NB4 (cell line): ENCODE measurements around the gene ATP10A.

Experiments
- DNase-seq: peaks from one replicate; pipeline ENCODE4 v3.0.0; 2010; ENCODE audit warnings: low read depth
- H3K4me3 ChIP-seq: one replicate; pipeline ENCODE4 v1.5.1; 2011; ENCODE audit warnings: mild to moderate bottlenecking, low read depth, low read length, moderate library complexity
- MAX ChIP-seq: IDR thresholded peaks from 2 replicates; pipeline ENCODE4 v1.6.1; 2011; ENCODE audit warnings: low read depth, low read length
- MYC ChIP-seq: IDR thresholded peaks from 2 replicates; pipeline ENCODE4 v1.6.1; 2011; ENCODE audit warnings: low read depth, low read length
- POLR2A ChIP-seq: IDR thresholded peaks from 2 replicates; pipeline ENCODE4 v1.6.1; 2011; ENCODE audit warnings: mild to moderate bottlenecking; ENCODE audit not compliant: insufficient read length; ENCODE audit errors: extremely low read depth
- TF ChIP-seq, protein P1 (sequence below): IDR thresholded peaks from one replicate; pipeline ENCODE4 v1.5.1; 2012; ENCODE audit warnings: low read depth, low read length

ATP10A gene

DNA sequence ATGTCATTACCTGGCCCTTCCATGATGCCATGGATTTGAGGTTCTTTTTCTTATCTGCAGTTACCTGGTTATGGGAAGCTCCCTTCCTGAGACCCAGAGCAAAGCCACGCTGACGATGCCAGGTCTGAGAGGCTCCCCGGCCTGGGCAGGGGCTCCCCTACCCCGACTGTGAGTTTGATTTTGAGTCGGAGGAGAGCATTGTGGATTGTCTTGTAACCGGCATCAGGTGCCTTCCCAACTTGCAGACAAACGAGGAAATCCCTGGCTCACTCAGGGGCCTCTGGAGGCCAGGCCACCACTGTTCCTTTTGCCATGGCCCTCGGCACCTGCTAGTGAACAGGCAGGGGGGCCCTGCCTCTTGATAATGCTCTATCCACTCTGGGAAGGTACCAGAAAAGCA is 151.4 kb downstream of the ATP10A start:
- TF ChIP-seq MYC, result no peak
- no peak for TF ChIP-seq MAX
- TF ChIP-seq POLR2A, result no peak
- TF ChIP-seq, protein P1, sequence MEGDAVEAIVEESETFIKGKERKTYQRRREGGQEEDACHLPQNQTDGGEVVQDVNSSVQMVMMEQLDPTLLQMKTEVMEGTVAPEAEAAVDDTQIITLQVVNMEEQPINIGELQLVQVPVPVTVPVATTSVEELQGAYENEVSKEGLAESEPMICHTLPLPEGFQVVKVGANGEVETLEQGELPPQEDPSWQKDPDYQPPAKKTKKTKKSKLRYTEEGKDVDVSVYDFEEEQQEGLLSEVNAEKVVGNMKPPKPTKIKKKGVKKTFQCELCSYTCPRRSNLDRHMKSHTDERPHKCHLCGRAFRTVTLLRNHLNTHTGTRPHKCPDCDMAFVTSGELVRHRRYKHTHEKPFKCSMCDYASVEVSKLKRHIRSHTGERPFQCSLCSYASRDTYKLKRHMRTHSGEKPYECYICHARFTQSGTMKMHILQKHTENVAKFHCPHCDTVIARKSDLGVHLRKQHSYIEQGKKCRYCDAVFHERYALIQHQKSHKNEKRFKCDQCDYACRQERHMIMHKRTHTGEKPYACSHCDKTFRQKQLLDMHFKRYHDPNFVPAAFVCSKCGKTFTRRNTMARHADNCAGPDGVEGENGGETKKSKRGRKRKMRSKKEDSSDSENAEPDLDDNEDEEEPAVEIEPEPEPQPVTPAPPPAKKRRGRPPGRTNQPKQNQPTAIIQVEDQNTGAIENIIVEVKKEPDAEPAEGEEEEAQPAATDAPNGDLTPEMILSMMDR, result no peak
- no peak for DNase-seq
- no peak overlapping the region for H3K4me3 ChIP-seq

DNA sequence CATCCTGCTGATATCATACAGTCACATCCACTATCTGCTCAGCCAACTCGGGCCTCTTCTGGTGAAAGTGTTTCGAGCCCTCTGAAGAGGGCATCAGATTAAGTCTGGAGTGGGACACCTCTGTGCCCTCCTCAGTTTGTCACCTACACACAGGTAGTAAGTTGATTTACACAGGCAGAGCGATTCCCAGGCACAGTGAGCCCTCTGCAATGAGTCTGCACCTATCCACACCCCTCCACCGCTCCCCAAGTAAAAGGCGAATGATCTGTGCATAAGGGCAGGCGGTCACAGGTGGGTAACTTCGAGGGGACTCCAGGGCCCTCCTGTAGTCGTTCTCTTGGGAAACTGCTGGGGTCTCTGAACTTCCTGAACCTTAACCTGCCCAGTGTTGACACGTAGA is 152.0 kb downstream of the ATP10A start:
- TF ChIP-seq, protein P1, result no peak
- TF ChIP-seq MYC (no peak), MAX (no peak), POLR2A (no peak)
- no peak overlapping the region for H3K4me3 ChIP-seq
- no peak for DNase-seq

DNA sequence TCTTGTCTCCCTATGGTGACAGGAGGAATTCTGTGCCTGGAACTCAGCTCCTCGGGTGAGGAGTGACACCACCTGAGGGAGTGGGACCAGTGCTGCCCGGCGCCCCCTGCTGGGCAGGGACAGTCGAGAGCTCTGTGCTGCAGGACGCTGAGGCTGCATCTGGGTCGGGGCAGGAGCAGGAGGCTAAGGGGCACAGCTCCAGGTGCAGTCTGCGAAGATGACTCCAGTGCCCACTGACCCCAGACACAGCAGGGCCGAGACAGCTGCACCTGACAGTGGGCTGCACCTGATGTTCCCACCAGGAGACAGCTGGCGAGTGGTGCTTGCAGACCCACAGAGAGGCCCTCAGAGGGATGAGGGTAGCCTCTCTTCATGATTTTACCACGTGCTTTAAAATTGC is 152.9 kb downstream of the ATP10A start:
- H3K4me3 ChIP-seq, result no peak overlapping the region
- TF ChIP-seq, protein P1, result peak; percentile 71
- TF ChIP-seq MYC, result no peak
- DNase-seq, result peak; percentile 31

- TF ChIP-seq, protein P1, result no peak
- no peak for TF ChIP-seq MAX
- no peak for TF ChIP-seq POLR2A
- TF ChIP-seq MYC, result no peak
- H3K4me3 ChIP-seq, result no peak overlapping the region
- no peak for DNase-seq
Measured at GRCh38 chr15:25709437-25710159, 153.5 kb downstream of the ATP10A start.

DNA sequence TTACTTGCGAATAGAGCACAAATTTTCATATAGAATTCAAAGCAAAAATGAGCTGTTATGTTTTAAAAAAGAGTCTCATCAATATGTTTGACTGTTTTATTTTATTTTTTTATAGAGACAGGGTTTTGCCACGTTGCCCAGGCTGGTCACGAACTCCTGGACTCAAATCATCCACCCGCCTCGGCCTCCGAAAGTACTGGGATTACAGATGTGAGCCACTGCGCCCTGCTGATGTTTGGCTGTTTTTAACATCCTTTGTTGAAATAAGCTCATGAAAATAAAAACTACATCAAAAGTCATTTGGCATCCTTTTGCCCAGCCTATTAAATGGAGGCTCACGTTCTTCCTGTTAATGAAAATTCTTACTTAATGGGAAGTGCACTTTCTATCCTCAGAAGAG is 154.7 kb downstream of the ATP10A start:
- TF ChIP-seq MAX (no peak), POLR2A (no peak), MYC (no peak)
- TF ChIP-seq, protein P1, result no peak
- DNase-seq, result no peak
- H3K4me3 ChIP-seq, result no peak overlapping the region
